Mucosa of descending colon (tissue), 3 donors: ENCODE results near the gene CMSS1. TPM values are rescaled to one million over a fixed set of nuclear protein-coding genes. Genes with fewer than 3 reads are reported as not detected.

Experiments used
- ATAC-seq: fragments of 200-7000 bp; cut with Tn5 transposase; one replicate; pipeline ENCODE4 v1.9.1; 2020; ENCODE audit warnings: mild to moderate bottlenecking, moderate library complexity
- DNase-seq, 3 donors: peaks; one replicate each; pipeline ENCODE4 v3.0.0-alpha.2; 2020
- H3K36me3 ChIP-seq: fragments of 200-600 bp; one replicate; pipeline ENCODE4 v1.8.0; 2021; ENCODE audit warnings: low read depth, mild to moderate bottlenecking
- H3K4me1 ChIP-seq: fragments of 200-600 bp; one replicate; pipeline ENCODE4 v1.8.0; 2021; ENCODE audit warnings: low read depth, mild to moderate bottlenecking
- H3K4me3 ChIP-seq: fragments of 200-600 bp; one replicate; pipeline ENCODE4 v1.8.0; 2021; ENCODE audit warnings: mild to moderate bottlenecking
- H3K9me3 ChIP-seq: fragments of 200-600 bp; one replicate; pipeline ENCODE4 v1.8.0; 2021; ENCODE audit warnings: mild to moderate bottlenecking
- intact Hi-C, 2 donors: fragments of 100-400 bp; cut with DNase I in 1 of 2; cut with micrococcal nuclease in 1 of 2; formaldehyde crosslinking; loops; one replicate each; pipeline versions ENCODE4 v1.11.0 to v1.11.1; 2022; cut with DNase I, micrococcal nuclease
- total RNA-seq, 3 donors: library from RNA; stranded (reverse); fragmentation: NEBNext Ultra II Directional in 2 of 3; extraction: Animal tissue kit (Norgen Biotek cat#: 25700) in 2 of 3; gene quantifications; one replicate each; pipeline versions ENCODE4 v1.2.1 to v1.2.4, GENCODE V29; 2021 to 2023
- TF ChIP-seq, protein P1 (sequence below): fragments of 200-600 bp; IDR thresholded peaks from one replicate; pipeline ENCODE4 v1.8.0; 2022; ENCODE audit warnings: antibody characterized with exemption, mild to moderate bottlenecking
- donor health status: DM: no; HTN: no; CAD: no; lungs with moderate emphysema.
- donor health status: DM: no; HTN: no; CAD: no.
- donor health status: DM: no; HTN: yes; CAD: no.

Gene CMSS1
- total RNA-seq, 3 donors from 2014 or later = 9.6 to 24.2 (median 13.8) TPM

DNA sequence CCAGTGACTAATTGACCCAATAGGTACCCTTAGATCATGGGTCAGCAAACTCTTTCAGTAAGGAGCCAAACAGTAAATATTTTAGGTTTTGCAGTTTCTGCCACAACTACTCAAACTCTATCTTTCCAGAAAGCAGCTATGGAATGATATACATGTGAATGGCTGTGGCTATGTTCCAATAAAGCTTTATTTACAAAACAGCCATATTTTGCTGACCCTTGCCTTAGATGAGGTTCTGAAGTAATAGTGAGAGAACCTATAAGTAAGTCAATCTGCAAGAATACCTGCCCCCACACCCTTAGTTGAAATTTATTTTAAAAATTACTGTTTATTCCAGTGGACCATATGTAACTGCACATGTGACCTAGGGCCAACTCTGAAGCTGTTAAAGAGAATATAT lies 134.0 kb downstream of the CMSS1 start:
- no peak for DNase-seq
- intact Hi-C loops = no loop called here
- no peaks in the 10 kb centered on the region for H3K9me3 ChIP-seq
- ATAC-seq = no peak
- H3K4me3 ChIP-seq = no peak overlapping the region
- H3K4me1 ChIP-seq = peaks cover 4% of the 10 kb centered on the region
- H3K36me3 ChIP-seq = no peaks in the 10 kb centered on the region
- TF ChIP-seq, protein P1, sequence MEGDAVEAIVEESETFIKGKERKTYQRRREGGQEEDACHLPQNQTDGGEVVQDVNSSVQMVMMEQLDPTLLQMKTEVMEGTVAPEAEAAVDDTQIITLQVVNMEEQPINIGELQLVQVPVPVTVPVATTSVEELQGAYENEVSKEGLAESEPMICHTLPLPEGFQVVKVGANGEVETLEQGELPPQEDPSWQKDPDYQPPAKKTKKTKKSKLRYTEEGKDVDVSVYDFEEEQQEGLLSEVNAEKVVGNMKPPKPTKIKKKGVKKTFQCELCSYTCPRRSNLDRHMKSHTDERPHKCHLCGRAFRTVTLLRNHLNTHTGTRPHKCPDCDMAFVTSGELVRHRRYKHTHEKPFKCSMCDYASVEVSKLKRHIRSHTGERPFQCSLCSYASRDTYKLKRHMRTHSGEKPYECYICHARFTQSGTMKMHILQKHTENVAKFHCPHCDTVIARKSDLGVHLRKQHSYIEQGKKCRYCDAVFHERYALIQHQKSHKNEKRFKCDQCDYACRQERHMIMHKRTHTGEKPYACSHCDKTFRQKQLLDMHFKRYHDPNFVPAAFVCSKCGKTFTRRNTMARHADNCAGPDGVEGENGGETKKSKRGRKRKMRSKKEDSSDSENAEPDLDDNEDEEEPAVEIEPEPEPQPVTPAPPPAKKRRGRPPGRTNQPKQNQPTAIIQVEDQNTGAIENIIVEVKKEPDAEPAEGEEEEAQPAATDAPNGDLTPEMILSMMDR = no peak

DNA sequence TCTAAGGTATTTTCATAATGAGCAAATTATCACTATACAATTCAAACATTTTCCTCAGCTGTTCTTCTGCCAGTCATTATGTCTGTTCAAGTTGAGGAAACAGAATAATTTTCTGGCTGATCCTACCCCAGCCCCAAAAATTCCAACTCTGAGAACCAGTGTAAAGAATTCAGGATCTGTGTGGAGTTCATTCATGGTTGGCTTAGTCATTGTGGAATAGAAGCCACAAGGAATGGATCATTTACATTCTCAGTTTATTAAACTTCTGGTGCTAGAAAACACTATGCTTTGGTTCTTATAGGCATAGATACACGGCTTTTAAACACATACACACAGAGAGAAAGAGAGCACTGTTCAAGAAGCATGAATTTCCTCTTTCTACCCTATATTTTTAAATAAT lies 134.6 kb downstream of the CMSS1 start:
- DNase-seq (no peak), ATAC-seq (no peak)
- H3K4me1 ChIP-seq = peaks cover 4% of the 10 kb centered on the region
- H3K9me3 ChIP-seq = no peaks in the 10 kb centered on the region
- TF ChIP-seq, protein P1 = no peak
- no peaks in the 10 kb centered on the region for H3K36me3 ChIP-seq
- no peak overlapping the region for H3K4me3 ChIP-seq
- intact Hi-C loops = no loop called here

DNA sequence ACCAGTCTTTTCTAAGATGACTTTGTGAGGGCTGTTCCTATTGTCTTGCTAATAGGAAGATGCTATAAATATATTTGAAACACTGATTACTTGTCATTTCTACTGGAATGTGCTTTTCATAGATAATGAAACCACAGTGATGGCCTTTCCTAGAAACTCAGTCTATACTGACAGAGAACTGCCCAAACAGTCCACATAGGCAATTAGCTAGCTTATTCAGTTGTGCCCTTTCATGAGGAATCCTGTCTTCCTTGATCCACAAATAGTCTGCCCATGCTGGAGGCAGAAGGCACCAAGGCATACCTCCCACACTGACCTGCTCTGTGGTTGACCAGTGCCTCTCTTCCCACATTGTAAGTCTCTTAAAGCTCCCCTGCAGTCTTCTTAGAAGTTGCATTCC lies 135.9 kb downstream of the CMSS1 start:
- Histone ChIP-seq H3K36me3 (no peaks in the 10 kb centered on the region), H3K9me3 (no peaks in the 10 kb centered on the region), H3K4me3 (no peak overlapping the region), H3K4me1 (peaks cover 4% of the 10 kb centered on the region)
- no peak for ATAC-seq
- TF ChIP-seq, protein P1 = no peak
- intact Hi-C loops = no loop called here
- DNase-seq = no peak

DNA sequence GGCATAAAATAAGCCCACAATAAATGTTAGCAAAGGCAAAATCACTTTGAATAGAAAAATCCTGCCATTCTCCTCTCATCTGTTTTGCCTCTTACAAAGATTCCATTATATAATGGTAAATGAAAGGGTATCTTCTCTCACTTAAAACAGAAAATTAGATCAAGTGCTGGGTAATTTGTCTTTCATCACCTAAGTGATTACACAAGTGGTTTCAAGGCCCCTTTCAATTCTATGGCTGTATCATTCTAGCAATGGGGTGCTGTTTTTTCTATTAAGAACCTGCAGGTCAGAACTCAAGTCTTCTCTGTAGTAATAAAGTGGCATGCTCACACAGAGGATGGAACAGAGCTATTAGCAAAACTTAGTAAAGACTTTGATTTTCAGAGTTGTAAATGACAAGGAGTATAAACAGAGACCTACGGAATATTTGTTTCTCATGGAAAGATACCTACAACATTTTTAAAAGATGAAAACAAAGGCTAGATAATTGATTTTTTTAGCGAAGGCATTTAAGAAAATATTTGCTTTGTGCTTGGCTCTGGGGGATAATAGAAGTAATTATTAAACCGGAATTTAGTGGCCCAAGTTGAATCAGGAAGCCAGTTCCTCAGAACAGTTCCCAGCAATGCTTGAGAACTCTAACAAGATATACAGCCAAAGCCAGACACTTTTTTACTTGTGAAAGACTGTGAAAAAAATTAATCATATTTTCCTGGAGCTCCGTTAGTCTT lies 137.4 kb downstream of the CMSS1 start:
- Histone ChIP-seq H3K4me1 (no peaks in the 10 kb centered on the region), H3K36me3 (no peaks in the 10 kb centered on the region), H3K4me3 (no peak overlapping the region), H3K9me3 (no peaks in the 10 kb centered on the region)
- DNase-seq = no peak
- ATAC-seq = no peak
- TF ChIP-seq, protein P1 = no peak
- intact Hi-C loops = no loop called here

DNA sequence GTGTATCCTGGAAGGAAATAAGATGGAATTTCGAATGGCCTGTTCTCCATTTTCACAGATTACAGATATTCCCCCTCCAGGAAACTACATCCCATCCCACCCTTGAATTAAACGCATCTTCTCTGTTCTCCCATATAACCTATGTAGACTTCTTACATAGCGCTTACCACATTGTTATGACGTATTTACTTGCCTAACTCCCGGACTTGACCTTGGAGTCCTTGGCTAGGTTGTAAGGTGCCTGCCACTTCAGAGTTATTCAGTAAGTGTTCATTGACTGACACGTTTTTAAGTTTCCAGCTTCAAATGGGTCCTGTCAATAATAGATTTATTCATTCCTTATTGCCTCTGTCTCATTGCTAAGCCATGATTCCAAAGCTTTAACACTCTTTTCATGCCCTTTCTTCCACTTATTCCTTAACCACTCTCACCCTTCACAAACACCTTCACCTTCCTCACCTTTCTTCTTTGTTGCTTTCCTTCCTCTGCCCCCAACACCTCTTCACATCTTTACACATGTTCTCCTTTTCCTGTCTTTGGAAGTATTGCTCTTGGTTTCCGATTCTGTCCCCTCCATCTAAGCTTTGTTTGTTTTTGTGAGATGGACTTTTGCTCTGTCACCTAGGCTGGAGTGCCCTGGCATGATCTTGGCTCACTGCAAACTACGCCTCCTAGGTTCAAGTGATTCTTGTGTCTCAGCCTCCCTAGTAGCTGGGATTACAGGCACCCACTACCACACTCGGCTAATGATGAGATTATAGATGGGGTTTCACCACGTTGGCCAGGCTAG lies 138.3 kb downstream of the CMSS1 start:
- ATAC-seq (no peak), DNase-seq (no peak)
- intact Hi-C loops = no loop called here
- TF ChIP-seq, protein P1 = no peak
- Histone ChIP-seq H3K4me3 (no peak overlapping the region), H3K4me1 (no peaks in the 10 kb centered on the region), H3K36me3 (no peaks in the 10 kb centered on the region), H3K9me3 (no peaks in the 10 kb centered on the region)
